HEK293 (cell line): ENCODE results near the gene NEO1.

Experiments
- CTCF ChIA-PET: fragments of 350-600 bp; formaldehyde crosslinking; extraction: SDS; loops from one replicate; lab custom pipeline; 2021; ENCODE audit warnings: antibody characterized with exemption; lab: Yijun Ruan, JAX
- POLR2A ChIA-PET: fragments of 300-600 bp; formaldehyde crosslinking; extraction: SDS; loops from one replicate; lab custom pipeline; 2020; ENCODE audit warnings: antibody characterized with exemption, inconsistent platforms; lab: Yijun Ruan, JAX
- H3K27ac ChIP-seq: fragments of 200-500 bp; sonication (Bioruptor generic); 2 replicates; pipeline ENCODE4 v1.5.1; 2014; ENCODE audit warnings: low read depth, low read length, control low read depth, inconsistent platforms; ENCODE audit errors: extremely low read depth
- H3K36me3 ChIP-seq, 2 experiments: fragments of 200-500 bp in 1 of 2; sonication (Bioruptor generic) in 1 of 2; 1 replicate in 1 of 2; 2 replicates in 1 of 2; pipeline ENCODE4 v1.5.1; 2014 to 2017; ENCODE audit warnings: inconsistent platforms in 2 of 2, low read length in 2 of 2; ENCODE audit not compliant: control insufficient read depth in 2 of 2, insufficient read depth in 1 of 2
- H3K4me1 ChIP-seq: fragments of 200-500 bp; sonication (Bioruptor generic); 2 replicates; pipeline ENCODE4 v1.5.1; 2014; ENCODE audit warnings: mild to moderate bottlenecking, low read length, inconsistent platforms; ENCODE audit not compliant: control insufficient read depth, insufficient read depth
- H3K4me3 ChIP-seq: 2 replicates; pipeline ENCODE4 v1.5.1; 2011; ENCODE audit warnings: low read depth, mild to moderate bottlenecking, control low read depth, low read length, moderate library complexity
- H3K9me3 ChIP-seq: fragments of 200-500 bp; sonication (Bioruptor generic); 2 replicates; pipeline ENCODE4 v1.5.1; 2014; ENCODE audit warnings: low read depth, low read length, inconsistent platforms; ENCODE audit not compliant: control insufficient read depth, insufficient read depth
- EGR2 ChIP-seq: fragments of 450-650 bp; formaldehyde crosslinking; IDR thresholded peaks from 2 replicates; pipeline ENCODE4 v1.5.1; 2016; ENCODE audit warnings: low read depth, missing biosample characterization, missing genetic modification characterization
- GLI2 ChIP-seq: fragments of 450-650 bp; formaldehyde crosslinking; IDR thresholded peaks from 2 replicates; pipeline ENCODE4; 2017; ENCODE audit warnings: missing biosample characterization, missing genetic modification characterization, low read depth, borderline replicate concordance
- RBAK ChIP-seq: fragments of 450-650 bp; formaldehyde crosslinking; IDR thresholded peaks from 2 replicates; pipeline ENCODE4 v1.5.1; 2016; ENCODE audit warnings: missing biosample characterization, missing genetic modification characterization
- SP2 ChIP-seq: fragments of 450-650 bp; formaldehyde crosslinking; IDR thresholded peaks from 2 replicates; pipeline ENCODE4 v1.5.1; 2016; ENCODE audit warnings: missing biosample characterization, missing genetic modification characterization
- ZBTB21 ChIP-seq: fragments of 450-650 bp; formaldehyde crosslinking; IDR thresholded peaks from 2 replicates; pipeline ENCODE4 v1.5.1; 2017; ENCODE audit warnings: missing biosample characterization, missing genetic modification characterization
- ZBTB48 ChIP-seq: fragments of 450-650 bp; formaldehyde crosslinking; IDR thresholded peaks from 2 replicates; pipeline ENCODE4 v1.5.1; 2016; ENCODE audit warnings: missing biosample characterization, missing genetic modification characterization
- ZFHX2 ChIP-seq: fragments of 450-650 bp; formaldehyde crosslinking; conservative IDR thresholded peaks from 2 replicates; pipeline ENCODE4 v1.5.1; 2016; ENCODE audit warnings: missing biosample characterization, missing genetic modification characterization
- ZFP41 ChIP-seq: fragments of 450-650 bp; formaldehyde crosslinking; IDR thresholded peaks from 2 replicates; pipeline ENCODE4 v1.5.1; 2016; ENCODE audit warnings: missing biosample characterization, missing genetic modification characterization, borderline replicate concordance
- ZFP69B ChIP-seq: fragments of 450-650 bp; formaldehyde crosslinking; IDR thresholded peaks from 2 replicates; pipeline ENCODE4 v1.5.1; 2016; ENCODE audit warnings: missing biosample characterization, missing genetic modification characterization
- ZNF10 ChIP-seq: fragments of 450-650 bp; formaldehyde crosslinking; IDR thresholded peaks from 2 replicates; pipeline ENCODE4 v1.5.1; 2017; ENCODE audit warnings: missing biosample characterization, missing genetic modification characterization
- ZNF133 ChIP-seq: fragments of 450-650 bp; formaldehyde crosslinking; IDR thresholded peaks from 2 replicates; pipeline ENCODE4 v1.5.1; 2016; ENCODE audit warnings: missing biosample characterization, missing genetic modification characterization
- ZNF266 ChIP-seq: fragments of 450-650 bp; formaldehyde crosslinking; IDR thresholded peaks from 2 replicates; pipeline ENCODE4 v1.5.1; 2016; ENCODE audit warnings: missing biosample characterization, missing genetic modification characterization, low read depth
- ZNF292 ChIP-seq: fragments of 450-650 bp; formaldehyde crosslinking; IDR thresholded peaks from 2 replicates; pipeline ENCODE4 v1.5.1; 2016; ENCODE audit warnings: low read depth, missing biosample characterization, missing genetic modification characterization, borderline replicate concordance
- ZNF311 ChIP-seq: fragments of 450-650 bp; formaldehyde crosslinking; IDR thresholded peaks from 2 replicates; pipeline ENCODE4 v1.5.1; 2017; ENCODE audit warnings: missing biosample characterization, missing genetic modification characterization, borderline replicate concordance
- ZNF416 ChIP-seq: fragments of 450-650 bp; formaldehyde crosslinking; IDR thresholded peaks from 2 replicates; pipeline ENCODE4 v1.5.1; 2016; ENCODE audit warnings: missing biosample characterization, missing genetic modification characterization
- ZNF510 ChIP-seq: fragments of 450-650 bp; formaldehyde crosslinking; IDR thresholded peaks from 2 replicates; pipeline ENCODE4 v1.5.1; 2018; ENCODE audit warnings: mild to moderate bottlenecking, missing genetic modification characterization, missing biosample characterization; ENCODE audit not compliant: insufficient replicate concordance
- ZNF571 ChIP-seq: fragments of 450-650 bp; formaldehyde crosslinking; IDR thresholded peaks from 2 replicates; pipeline ENCODE4 v1.5.0; 2017; ENCODE audit warnings: missing biosample characterization, missing genetic modification characterization
- ZNF600 ChIP-seq: fragments of 450-650 bp; formaldehyde crosslinking; IDR thresholded peaks from 2 replicates; pipeline ENCODE4 v1.5.1; 2016; ENCODE audit warnings: missing biosample characterization, missing genetic modification characterization
- ZNF610 ChIP-seq: fragments of 450-650 bp; formaldehyde crosslinking; IDR thresholded peaks from 2 replicates; pipeline ENCODE4 v1.5.1; 2016; ENCODE audit warnings: missing biosample characterization, missing genetic modification characterization, borderline replicate concordance
- ZNF654 ChIP-seq: fragments of 450-650 bp; formaldehyde crosslinking; IDR thresholded peaks from 2 replicates; pipeline ENCODE4 v1.5.1; 2016; ENCODE audit warnings: low read depth, missing biosample characterization, missing genetic modification characterization
- ZNF664 ChIP-seq: fragments of 450-650 bp; formaldehyde crosslinking; IDR thresholded peaks from 2 replicates; pipeline ENCODE4 v1.5.1; 2016; ENCODE audit warnings: missing biosample characterization, missing genetic modification characterization
- ZNF677 ChIP-seq: fragments of 450-650 bp; IDR thresholded peaks from 2 replicates; pipeline ENCODE4 v1.5.0; 2018; ENCODE audit warnings: missing biosample characterization, mild to moderate bottlenecking, missing genetic modification characterization, moderate library complexity
- ZSCAN30 ChIP-seq: fragments of 450-650 bp; IDR thresholded peaks from 2 replicates; pipeline ENCODE4 v1.5.1; 2018; ENCODE audit warnings: missing biosample characterization, mild to moderate bottlenecking, missing genetic modification characterization, moderate library complexity
- TF ChIP-seq, protein P1 (sequence below): fragments of 450-650 bp; formaldehyde crosslinking; IDR thresholded peaks from 2 replicates; pipeline ENCODE4 v1.5.1; 2017; ENCODE audit warnings: missing biosample characterization, missing genetic modification characterization
- TF ChIP-seq, protein P2 (sequence below): fragments of 450-650 bp; formaldehyde crosslinking; IDR thresholded peaks from 2 replicates; pipeline ENCODE4 v1.5.1; 2016; ENCODE audit warnings: missing biosample characterization, missing genetic modification characterization
- TF ChIP-seq, protein P3 (sequence below): fragments of 450-650 bp; formaldehyde crosslinking; IDR thresholded peaks from 2 replicates; pipeline ENCODE4 v1.5.1; 2016; ENCODE audit warnings: missing biosample characterization, missing genetic modification characterization
- TF ChIP-seq, protein P4 (sequence below): fragments of 450-650 bp; formaldehyde crosslinking; IDR thresholded peaks from 2 replicates; pipeline ENCODE4 v1.5.1; 2016; ENCODE audit warnings: missing biosample characterization, missing genetic modification characterization
- TF ChIP-seq, protein P5 (sequence below): IDR thresholded peaks from 2 replicates; pipeline ENCODE4 v1.6.1; 2011; ENCODE audit warnings: mild to moderate bottlenecking, low read depth, low read length, borderline replicate concordance

Gene NEO1

DNA sequence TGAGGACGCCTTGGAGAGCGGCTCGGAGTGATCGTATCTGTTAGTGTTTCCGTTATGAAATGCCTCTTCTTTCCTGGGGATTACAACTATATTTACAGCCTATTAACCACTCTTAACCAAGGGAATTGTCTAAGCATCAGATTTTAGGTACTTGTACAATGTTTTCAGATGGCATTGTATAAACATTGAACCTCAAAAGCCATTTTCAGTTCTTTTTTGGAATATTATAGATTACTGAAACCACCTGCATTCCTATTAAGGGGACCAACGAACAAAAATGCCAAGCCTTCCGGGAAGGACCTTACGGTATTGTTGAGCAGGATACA is 1.1 kb downstream of the NEO1 start (continued):
- no peak for TF ChIP-seq ZNF311 (tag by site-specific recombination)
- TF ChIP-seq, protein P1, sequence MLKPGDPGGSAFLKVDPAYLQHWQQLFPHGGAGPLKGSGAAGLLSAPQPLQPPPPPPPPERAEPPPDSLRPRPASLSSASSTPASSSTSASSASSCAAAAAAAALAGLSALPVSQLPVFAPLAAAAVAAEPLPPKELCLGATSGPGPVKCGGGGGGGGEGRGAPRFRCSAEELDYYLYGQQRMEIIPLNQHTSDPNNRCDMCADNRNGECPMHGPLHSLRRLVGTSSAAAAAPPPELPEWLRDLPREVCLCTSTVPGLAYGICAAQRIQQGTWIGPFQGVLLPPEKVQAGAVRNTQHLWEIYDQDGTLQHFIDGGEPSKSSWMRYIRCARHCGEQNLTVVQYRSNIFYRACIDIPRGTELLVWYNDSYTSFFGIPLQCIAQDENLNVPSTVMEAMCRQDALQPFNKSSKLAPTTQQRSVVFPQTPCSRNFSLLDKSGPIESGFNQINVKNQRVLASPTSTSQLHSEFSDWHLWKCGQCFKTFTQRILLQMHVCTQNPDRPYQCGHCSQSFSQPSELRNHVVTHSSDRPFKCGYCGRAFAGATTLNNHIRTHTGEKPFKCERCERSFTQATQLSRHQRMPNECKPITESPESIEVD (tag by site-specific recombination), result peak; percentile 69
- TF ChIP-seq SP2 (tag by site-specific recombination), result peak; percentile 1; the same call in 1 of the 2 replicates
- no peak for TF ChIP-seq RBAK (tag by site-specific recombination)
- TF ChIP-seq ZFP69B (tag by site-specific recombination), result 0 out of 2 replicates have a peak, but pooled peaks have one; percentile 38
- TF ChIP-seq ZNF571 (tag by site-specific recombination), result no peak
- TF ChIP-seq GLI2 (tag by site-specific recombination), result 0 out of 2 replicates have a peak, but pooled peaks have one; percentile 5
- peak; percentile 7; the same call in 1 of the 2 replicates for TF ChIP-seq ZSCAN30 (tag by site-specific recombination)
- TF ChIP-seq, protein P2, sequence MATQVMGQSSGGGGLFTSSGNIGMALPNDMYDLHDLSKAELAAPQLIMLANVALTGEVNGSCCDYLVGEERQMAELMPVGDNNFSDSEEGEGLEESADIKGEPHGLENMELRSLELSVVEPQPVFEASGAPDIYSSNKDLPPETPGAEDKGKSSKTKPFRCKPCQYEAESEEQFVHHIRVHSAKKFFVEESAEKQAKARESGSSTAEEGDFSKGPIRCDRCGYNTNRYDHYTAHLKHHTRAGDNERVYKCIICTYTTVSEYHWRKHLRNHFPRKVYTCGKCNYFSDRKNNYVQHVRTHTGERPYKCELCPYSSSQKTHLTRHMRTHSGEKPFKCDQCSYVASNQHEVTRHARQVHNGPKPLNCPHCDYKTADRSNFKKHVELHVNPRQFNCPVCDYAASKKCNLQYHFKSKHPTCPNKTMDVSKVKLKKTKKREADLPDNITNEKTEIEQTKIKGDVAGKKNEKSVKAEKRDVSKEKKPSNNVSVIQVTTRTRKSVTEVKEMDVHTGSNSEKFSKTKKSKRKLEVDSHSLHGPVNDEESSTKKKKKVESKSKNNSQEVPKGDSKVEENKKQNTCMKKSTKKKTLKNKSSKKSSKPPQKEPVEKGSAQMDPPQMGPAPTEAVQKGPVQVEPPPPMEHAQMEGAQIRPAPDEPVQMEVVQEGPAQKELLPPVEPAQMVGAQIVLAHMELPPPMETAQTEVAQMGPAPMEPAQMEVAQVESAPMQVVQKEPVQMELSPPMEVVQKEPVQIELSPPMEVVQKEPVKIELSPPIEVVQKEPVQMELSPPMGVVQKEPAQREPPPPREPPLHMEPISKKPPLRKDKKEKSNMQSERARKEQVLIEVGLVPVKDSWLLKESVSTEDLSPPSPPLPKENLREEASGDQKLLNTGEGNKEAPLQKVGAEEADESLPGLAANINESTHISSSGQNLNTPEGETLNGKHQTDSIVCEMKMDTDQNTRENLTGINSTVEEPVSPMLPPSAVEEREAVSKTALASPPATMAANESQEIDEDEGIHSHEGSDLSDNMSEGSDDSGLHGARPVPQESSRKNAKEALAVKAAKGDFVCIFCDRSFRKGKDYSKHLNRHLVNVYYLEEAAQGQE (tag by site-specific recombination), result peak; percentile 49; the same call in 1 of the 2 replicates
- TF ChIP-seq, protein P3, sequence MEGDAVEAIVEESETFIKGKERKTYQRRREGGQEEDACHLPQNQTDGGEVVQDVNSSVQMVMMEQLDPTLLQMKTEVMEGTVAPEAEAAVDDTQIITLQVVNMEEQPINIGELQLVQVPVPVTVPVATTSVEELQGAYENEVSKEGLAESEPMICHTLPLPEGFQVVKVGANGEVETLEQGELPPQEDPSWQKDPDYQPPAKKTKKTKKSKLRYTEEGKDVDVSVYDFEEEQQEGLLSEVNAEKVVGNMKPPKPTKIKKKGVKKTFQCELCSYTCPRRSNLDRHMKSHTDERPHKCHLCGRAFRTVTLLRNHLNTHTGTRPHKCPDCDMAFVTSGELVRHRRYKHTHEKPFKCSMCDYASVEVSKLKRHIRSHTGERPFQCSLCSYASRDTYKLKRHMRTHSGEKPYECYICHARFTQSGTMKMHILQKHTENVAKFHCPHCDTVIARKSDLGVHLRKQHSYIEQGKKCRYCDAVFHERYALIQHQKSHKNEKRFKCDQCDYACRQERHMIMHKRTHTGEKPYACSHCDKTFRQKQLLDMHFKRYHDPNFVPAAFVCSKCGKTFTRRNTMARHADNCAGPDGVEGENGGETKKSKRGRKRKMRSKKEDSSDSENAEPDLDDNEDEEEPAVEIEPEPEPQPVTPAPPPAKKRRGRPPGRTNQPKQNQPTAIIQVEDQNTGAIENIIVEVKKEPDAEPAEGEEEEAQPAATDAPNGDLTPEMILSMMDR (tag by site-specific recombination), result no peak
- 0 out of 2 replicates have a peak, but pooled peaks have one; percentile 6 for TF ChIP-seq ZBTB48
- no peak; the same call in 1 of the 2 replicates for TF ChIP-seq ZFHX2 (tag by site-specific recombination)
- TF ChIP-seq ZNF600, result peak; percentile 89; the same call in 1 of the 2 replicates
- no peak for TF ChIP-seq ZBTB21 (tag by site-specific recombination)

DNA sequence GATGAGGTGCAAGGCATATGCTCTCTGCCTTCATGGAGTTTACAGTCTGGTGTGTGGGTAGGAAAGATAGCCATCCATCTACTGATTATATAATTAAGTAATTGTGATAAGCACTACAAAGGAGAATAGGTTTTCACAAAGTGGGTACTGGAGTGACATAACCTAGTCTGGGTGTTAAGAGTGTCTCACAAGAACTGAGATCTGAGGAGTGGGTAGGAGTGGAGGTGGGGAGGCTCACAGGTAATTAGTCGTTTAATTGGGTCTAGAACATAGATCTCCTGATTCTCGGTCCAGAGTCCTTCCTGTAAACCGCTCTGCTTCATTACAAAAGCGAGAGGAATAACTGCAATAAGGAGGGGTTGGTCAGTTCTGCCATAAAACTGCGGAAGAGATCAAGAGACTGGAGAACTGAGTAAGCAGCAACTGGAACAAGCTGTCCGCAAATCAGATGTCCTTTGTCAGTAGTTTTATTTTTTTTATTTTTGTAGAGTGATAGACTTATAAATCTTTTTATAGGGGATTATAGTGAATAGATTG is 2.2 kb downstream of the NEO1 start:
- POLR2A ChIA-PET, result no interaction called here
- CTCF ChIA-PET, result interaction anchor here (0.6 kb wide), 2 partner anchors 220 to 1310 kb away, joined by 3 to 4 read pairs; no protein-coding TSS in a partner anchor
- TF ChIP-seq ZNF654, result no peak
- no peak for TF ChIP-seq ZNF677
- TF ChIP-seq, protein P4, sequence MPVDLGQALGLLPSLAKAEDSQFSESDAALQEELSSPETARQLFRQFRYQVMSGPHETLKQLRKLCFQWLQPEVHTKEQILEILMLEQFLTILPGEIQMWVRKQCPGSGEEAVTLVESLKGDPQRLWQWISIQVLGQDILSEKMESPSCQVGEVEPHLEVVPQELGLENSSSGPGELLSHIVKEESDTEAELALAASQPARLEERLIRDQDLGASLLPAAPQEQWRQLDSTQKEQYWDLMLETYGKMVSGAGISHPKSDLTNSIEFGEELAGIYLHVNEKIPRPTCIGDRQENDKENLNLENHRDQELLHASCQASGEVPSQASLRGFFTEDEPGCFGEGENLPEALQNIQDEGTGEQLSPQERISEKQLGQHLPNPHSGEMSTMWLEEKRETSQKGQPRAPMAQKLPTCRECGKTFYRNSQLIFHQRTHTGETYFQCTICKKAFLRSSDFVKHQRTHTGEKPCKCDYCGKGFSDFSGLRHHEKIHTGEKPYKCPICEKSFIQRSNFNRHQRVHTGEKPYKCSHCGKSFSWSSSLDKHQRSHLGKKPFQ (tag by site-specific recombination), result no peak
- TF ChIP-seq ZNF600, result no peak
- TF ChIP-seq ZNF664 (tag by site-specific recombination), result no peak
- TF ChIP-seq EGR2 (tag by site-specific recombination), result peak; percentile 10; the same call in 1 of the 2 replicates
- peak; percentile 29; the same call in 1 of the 2 replicates for TF ChIP-seq ZNF610 (tag by site-specific recombination)
- no peak for TF ChIP-seq ZNF510 (tag by site-specific recombination)
- TF ChIP-seq, protein P5, sequence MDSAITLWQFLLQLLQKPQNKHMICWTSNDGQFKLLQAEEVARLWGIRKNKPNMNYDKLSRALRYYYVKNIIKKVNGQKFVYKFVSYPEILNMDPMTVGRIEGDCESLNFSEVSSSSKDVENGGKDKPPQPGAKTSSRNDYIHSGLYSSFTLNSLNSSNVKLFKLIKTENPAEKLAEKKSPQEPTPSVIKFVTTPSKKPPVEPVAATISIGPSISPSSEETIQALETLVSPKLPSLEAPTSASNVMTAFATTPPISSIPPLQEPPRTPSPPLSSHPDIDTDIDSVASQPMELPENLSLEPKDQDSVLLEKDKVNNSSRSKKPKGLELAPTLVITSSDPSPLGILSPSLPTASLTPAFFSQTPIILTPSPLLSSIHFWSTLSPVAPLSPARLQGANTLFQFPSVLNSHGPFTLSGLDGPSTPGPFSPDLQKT, result no peak
- TF ChIP-seq ZNF266 (tag by site-specific recombination), result no peak
- no peak for TF ChIP-seq ZNF416 (tag by site-specific recombination)
- no peak for TF ChIP-seq ZNF133 (tag by site-specific recombination)
- no peak for TF ChIP-seq ZNF10 (tag by site-specific recombination)
- peak; percentile 49 for TF ChIP-seq ZFHX2 (tag by site-specific recombination)
- no peak for TF ChIP-seq ZFP41 (tag by site-specific recombination)
- no peak for TF ChIP-seq ZNF292 (tag by site-specific recombination)

More for the DNA sequence above, 2.2 kb downstream of the NEO1 start:
- Histone ChIP-seq H3K27ac (no peak overlapping the region), H3K9me3 (no peaks in the 10 kb centered on the region), H3K36me3 (no peaks in the 10 kb centered on the region; a peak in 1 of 3 replicates), H3K4me3 (no peak overlapping the region), H3K4me1 (peaks cover 33% of the 10 kb centered on the region)
